HEK293 (cell line): ENCODE data around the gene TTC16.

Source experiments
- INSM2 ChIP-seq: fragments of 450-650 bp; formaldehyde crosslinking; IDR thresholded peaks from 2 replicates; pipeline ENCODE4 v1.5.1; 2016; ENCODE audit warnings: missing biosample characterization, missing genetic modification characterization
- SETDB1 ChIP-seq: IDR thresholded peaks from one replicate; pipeline ENCODE4 v1.6.1; 2017; ENCODE audit warnings: mild to moderate bottlenecking, low read length, moderate library complexity, mixed read lengths; ENCODE audit not compliant: insufficient read length
- YY1 ChIP-seq: fragments of 450-650 bp; formaldehyde crosslinking; IDR thresholded peaks from 2 replicates; pipeline ENCODE4 v1.5.1; 2018; ENCODE audit warnings: missing biosample characterization, missing genetic modification characterization
- ZBTB1 ChIP-seq: fragments of 450-650 bp; formaldehyde crosslinking; IDR thresholded peaks from 2 replicates; pipeline ENCODE4 v1.5.1; 2016; ENCODE audit warnings: missing biosample characterization, missing genetic modification characterization
- ZNF112 ChIP-seq: fragments of 450-650 bp; formaldehyde crosslinking; IDR thresholded peaks from 2 replicates; pipeline ENCODE4 v1.5.0; 2017; ENCODE audit warnings: missing biosample characterization, missing genetic modification characterization
- ZNF138 ChIP-seq: fragments of 450-650 bp; formaldehyde crosslinking; IDR thresholded peaks from 2 replicates; pipeline ENCODE4 v1.5.1; 2016; ENCODE audit warnings: missing biosample characterization, missing genetic modification characterization, borderline replicate concordance
- ZNF266 ChIP-seq: fragments of 450-650 bp; formaldehyde crosslinking; IDR thresholded peaks from 2 replicates; pipeline ENCODE4 v1.5.1; 2016; ENCODE audit warnings: missing biosample characterization, missing genetic modification characterization, low read depth
- ZNF274 ChIP-seq, 2 experiments: fragments of 200-500 bp in 1 of 2; fragments of 450-650 bp in 1 of 2; sonication (Bioruptor generic) in 1 of 2; formaldehyde crosslinking in 1 of 2; IDR thresholded peaks; 2 replicates each; pipeline versions ENCODE4 v1.5.1 to v1.6.1; 2014 to 2016; ENCODE audit warnings: borderline replicate concordance in 1 of 2, inconsistent platforms in 1 of 2, low read length in 1 of 2, missing biosample characterization in 1 of 2, missing genetic modification characterization in 1 of 2
- ZNF670 ChIP-seq: fragments of 450-650 bp; formaldehyde crosslinking; IDR thresholded peaks from 2 replicates; pipeline ENCODE4 v1.5.1; 2016; ENCODE audit warnings: missing biosample characterization, missing genetic modification characterization, low read depth
- ZNF830 ChIP-seq: fragments of 450-650 bp; IDR thresholded peaks from 2 replicates; pipeline ENCODE4 v1.5.0; 2018; ENCODE audit warnings: missing biosample characterization, missing genetic modification characterization, low read depth, mild to moderate bottlenecking, moderate library complexity
- ZXDB ChIP-seq: fragments of 450-650 bp; formaldehyde crosslinking; IDR thresholded peaks from 2 replicates; pipeline ENCODE4 v1.5.1; 2016; ENCODE audit warnings: missing biosample characterization, missing genetic modification characterization
- TF ChIP-seq, protein P1 (sequence below): fragments of 450-650 bp; formaldehyde crosslinking; IDR thresholded peaks from 2 replicates; pipeline ENCODE4 v1.5.1; 2016; ENCODE audit warnings: missing biosample characterization, missing genetic modification characterization
- TF ChIP-seq, protein P2 (sequence below): fragments of 450-650 bp; IDR thresholded peaks from 2 replicates; pipeline ENCODE4 v1.5.1; 2018; ENCODE audit warnings: missing biosample characterization, mild to moderate bottlenecking, missing genetic modification characterization

DNA sequence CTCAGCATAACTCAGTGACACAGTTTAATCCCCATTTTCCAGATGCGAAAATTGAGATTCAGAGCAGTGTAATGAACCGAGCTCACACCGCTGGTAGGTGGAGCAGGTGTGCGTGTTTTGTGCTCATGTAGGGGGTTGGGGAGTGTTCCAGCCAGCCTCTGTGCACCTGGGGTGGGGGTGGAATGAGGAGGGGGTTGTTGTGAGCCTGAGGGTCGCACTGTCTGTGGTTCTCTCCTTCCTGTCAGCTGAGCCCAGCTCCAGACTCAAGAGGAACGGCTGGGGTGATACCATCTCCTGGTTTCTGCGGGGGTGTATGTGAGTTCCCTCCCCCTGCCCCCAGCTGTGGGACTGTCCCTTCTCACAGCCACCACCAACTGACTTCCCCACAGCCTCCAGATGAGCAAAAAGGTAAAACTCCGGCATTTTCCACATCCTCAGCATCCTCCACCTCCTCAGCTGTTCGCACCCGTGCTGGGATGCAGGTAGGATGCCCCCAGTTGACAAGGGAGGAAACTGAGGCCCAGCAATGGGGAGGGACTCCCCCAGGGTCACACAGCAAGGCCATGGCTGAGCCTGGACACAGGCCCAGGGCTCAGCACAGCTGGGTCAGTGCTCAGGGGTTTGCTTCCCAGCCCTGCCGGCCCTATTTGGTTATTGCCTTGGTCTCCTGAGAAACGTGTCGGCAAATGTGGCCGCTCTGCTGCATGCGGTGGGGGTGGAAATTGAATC lies 60.5 kb downstream of the TTC16 start:
- TF ChIP-seq ZNF138: no peak
- no peak for TF ChIP-seq ZBTB1
- no peak for TF ChIP-seq ZNF274 (IDR thresholded peaks at IDR 0.05; ENCODE audit: low read length)
- no peak for TF ChIP-seq ZNF274 (tag by site-specific recombination; IDR thresholded peaks at IDR 0.05; ENCODE audit: borderline replicate concordance)
- TF ChIP-seq INSM2 (tag by site-specific recombination): no peak
- TF ChIP-seq, protein P1, sequence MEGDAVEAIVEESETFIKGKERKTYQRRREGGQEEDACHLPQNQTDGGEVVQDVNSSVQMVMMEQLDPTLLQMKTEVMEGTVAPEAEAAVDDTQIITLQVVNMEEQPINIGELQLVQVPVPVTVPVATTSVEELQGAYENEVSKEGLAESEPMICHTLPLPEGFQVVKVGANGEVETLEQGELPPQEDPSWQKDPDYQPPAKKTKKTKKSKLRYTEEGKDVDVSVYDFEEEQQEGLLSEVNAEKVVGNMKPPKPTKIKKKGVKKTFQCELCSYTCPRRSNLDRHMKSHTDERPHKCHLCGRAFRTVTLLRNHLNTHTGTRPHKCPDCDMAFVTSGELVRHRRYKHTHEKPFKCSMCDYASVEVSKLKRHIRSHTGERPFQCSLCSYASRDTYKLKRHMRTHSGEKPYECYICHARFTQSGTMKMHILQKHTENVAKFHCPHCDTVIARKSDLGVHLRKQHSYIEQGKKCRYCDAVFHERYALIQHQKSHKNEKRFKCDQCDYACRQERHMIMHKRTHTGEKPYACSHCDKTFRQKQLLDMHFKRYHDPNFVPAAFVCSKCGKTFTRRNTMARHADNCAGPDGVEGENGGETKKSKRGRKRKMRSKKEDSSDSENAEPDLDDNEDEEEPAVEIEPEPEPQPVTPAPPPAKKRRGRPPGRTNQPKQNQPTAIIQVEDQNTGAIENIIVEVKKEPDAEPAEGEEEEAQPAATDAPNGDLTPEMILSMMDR (tag by site-specific recombination): no peak
- TF ChIP-seq YY1 (tag by site-specific recombination): no peak
- TF ChIP-seq SETDB1: no peak
- TF ChIP-seq ZXDB (tag by site-specific recombination): no peak
- no peak for TF ChIP-seq ZNF830 (tag by site-specific recombination)
- no peak for TF ChIP-seq ZNF112 (tag by site-specific recombination)
- TF ChIP-seq ZNF670 (tag by site-specific recombination): no peak
- no peak for TF ChIP-seq ZNF266
- TF ChIP-seq, protein P2, sequence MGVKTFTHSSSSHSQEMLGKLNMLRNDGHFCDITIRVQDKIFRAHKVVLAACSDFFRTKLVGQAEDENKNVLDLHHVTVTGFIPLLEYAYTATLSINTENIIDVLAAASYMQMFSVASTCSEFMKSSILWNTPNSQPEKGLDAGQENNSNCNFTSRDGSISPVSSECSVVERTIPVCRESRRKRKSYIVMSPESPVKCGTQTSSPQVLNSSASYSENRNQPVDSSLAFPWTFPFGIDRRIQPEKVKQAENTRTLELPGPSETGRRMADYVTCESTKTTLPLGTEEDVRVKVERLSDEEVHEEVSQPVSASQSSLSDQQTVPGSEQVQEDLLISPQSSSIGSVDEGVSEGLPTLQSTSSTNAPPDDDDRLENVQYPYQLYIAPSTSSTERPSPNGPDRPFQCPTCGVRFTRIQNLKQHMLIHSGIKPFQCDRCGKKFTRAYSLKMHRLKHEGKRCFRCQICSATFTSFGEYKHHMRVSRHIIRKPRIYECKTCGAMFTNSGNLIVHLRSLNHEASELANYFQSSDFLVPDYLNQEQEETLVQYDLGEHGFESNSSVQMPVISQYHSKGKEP (tag by site-specific recombination): no peak
